Psoas muscle (tissue), 8 donors: ENCODE measurements around the gene GPS1. TPM values are rescaled to one million over a fixed set of nuclear protein-coding genes. Genes with fewer than 3 reads are reported as not detected.
A peak's percentile ranks its signal among the peaks of the same experiment; 100 is the strongest.

Experiments used
- ATAC-seq, 4 donors: fragments of 200-7000 bp; cut with Tn5 transposase; one replicate each; pipeline ENCODE4 v1.9.1; 2020; ENCODE audit warnings: moderate library complexity in 3 of 4, mild to moderate bottlenecking in 2 of 4
- DNase-seq, 2 donors: peaks; one replicate each; pipeline ENCODE4 v3.0.0-alpha.2; 2020
- H3K27ac ChIP-seq: fragments of 200-600 bp; one replicate; pipeline ENCODE4 v1.8.0; 2022
- H3K27me3 ChIP-seq, 3 donors: fragments of 200-600 bp in 1 of 3; one replicate each; pipeline versions ENCODE4 v1.6.1 to v1.8.0; 2013 to 2022; ENCODE audit warnings: low read length in 2 of 3, mild to moderate bottlenecking in 2 of 3, moderate library complexity in 1 of 3; ENCODE audit not compliant: insufficient read depth in 3 of 3
- H3K36me3 ChIP-seq, 2 donors: fragments of 200-600 bp in 1 of 2; one replicate each; pipeline versions ENCODE4 v1.6.1 to v1.8.0; 2013 to 2022; ENCODE audit warnings: low read depth in 1 of 2, mild to moderate bottlenecking in 1 of 2, moderate library complexity in 1 of 2; ENCODE audit not compliant: insufficient read depth in 1 of 2
- H3K4me1 ChIP-seq: fragments of 200-600 bp; one replicate; pipeline ENCODE4 v1.8.0; 2022
- H3K4me3 ChIP-seq: fragments of 200-600 bp; one replicate; pipeline ENCODE4 v1.8.0; 2022; ENCODE audit warnings: mild to moderate bottlenecking
- H3K9me3 ChIP-seq: fragments of 200-600 bp; one replicate; pipeline ENCODE4 v1.8.0; 2022
- CTCF ChIP-seq: fragments of 200-600 bp; IDR thresholded peaks from one replicate; pipeline ENCODE4 v1.8.0; 2022; ENCODE audit warnings: antibody characterized with exemption
- WGBS, 3 donors: extraction: QIAGEN DNeasy Blood & Tissue Kit; methylation state at CpG; one replicate each; pipeline versions ENCODE4 v1.1.6 to v1.1.7; 2013; 5-methylcytosine and 5-hydroxymethylcytosine counted together
- intact Hi-C, 2 donors: fragments of 100-400 bp; cut with DNase I; formaldehyde crosslinking; loops; one replicate each; pipeline versions ENCODE4 v1.11.0 to v1.14.2; 2022
- polyA plus RNA-seq, 3 donors: library from polyadenylated mRNA; stranded (reverse); fragments of 200-250 nt; gene quantifications; one replicate each; pipeline ENCODE4 v1.2.3, GENCODE V29; 2013
- total RNA-seq, 4 donors: library from RNA; stranded (reverse); fragmentation: NEBNext Ultra II Directional in 2 of 4; extraction: Animal tissue kit (Norgen Biotek cat#: 25700) in 2 of 4; gene quantifications; one replicate each; pipeline versions ENCODE4 v1.2.1 to v1.2.4, GENCODE V29; 2021 to 2023
- donor health status: healthy with polysubstance abuse.
- donor health status: DM: no; HTN: no; CAD: no; lungs with moderate emphysema.
- donor health status: Bipolar disorder and iron deficiency.
- donor health status: healthy.
- donor health status: DM: yes; HTN: yes; CAD: no.
- donor health status: DM: no; HTN: no; CAD: no.
- donor health status: DM: no; HTN: no; CAD: no.
- donor health status: DM: yes; HTN: yes; CAD: no.

GPS1 gene
- total and polyA plus RNA-seq, 7 donors: 87.1 to 114 (median 104) TPM

- ATAC-seq (no peak), DNase-seq (peak in 1 of 2 donors; percentile 46)
- Histone ChIP-seq H3K4me1 (peaks cover 9% of the 10 kb centered on the region), H3K4me3 (peak overlapping the region; percentile 98), H3K9me3 (no peaks in the 10 kb centered on the region), H3K36me3 (peaks cover 10 to 55% of the 10 kb centered on the region in 2 donors), H3K27ac (no peak overlapping the region), H3K27me3 (no peaks in the 10 kb centered on the region)
- WGBS, 3 donors: 70 to 75% (median 74%) methylated on average over 20 of the region's 20 CpGs
- intact Hi-C loops: no loop called here
- TF ChIP-seq CTCF: no peak
Observed at GRCh38 chr17:82063424-82064415, 12.0 kb downstream of the GPS1 start.

- Histone ChIP-seq H3K27me3 (no peaks in the 10 kb centered on the region), H3K9me3 (no peaks in the 10 kb centered on the region), H3K36me3 (peaks cover 10 to 46% of the 10 kb centered on the region in 2 donors), H3K27ac (peak overlapping the region; percentile 82), H3K4me1 (peaks cover 9% of the 10 kb centered on the region), H3K4me3 (peak overlapping the region; percentile 98)
- 25 to 33% (median 29%) methylated on average over 35 to 36 of the region's 36 CpGs for WGBS, 3 donors
- DNase-seq (peak; percentile 10 to 58), ATAC-seq (no peak)
- intact Hi-C loops: loop anchor here in 1 of 2 donors (1.0 kb wide), 1 partner anchor 11 kb away; no protein-coding TSS in a partner anchor
- TF ChIP-seq CTCF: no peak
Observed at GRCh38 chr17:82064433-82065192, 12.9 kb downstream of the GPS1 start.

- peaks cover 9% of the 10 kb centered on the region for H3K4me1 ChIP-seq
- intact Hi-C loops: loop anchor here in 1 of 2 donors (1.0 kb wide), 1 partner anchor 12 kb away; no protein-coding TSS in a partner anchor
- 0 to 1% (median 1%) methylated on average over 14 to 47 of the region's 47 CpGs for WGBS, 3 donors
- TF ChIP-seq CTCF: no peak
- peaks cover 10 to 40% of the 10 kb centered on the region in 2 donors for H3K36me3 ChIP-seq
- peak overlapping the region; percentile 98 for H3K4me3 ChIP-seq
- no peaks in the 10 kb centered on the region for H3K9me3 ChIP-seq
- DNase-seq (peak in 1 of 2 donors; percentile 62), ATAC-seq (peak; percentile 8 to 23 (median 14))
- peak overlapping the region; percentile 82 for H3K27ac ChIP-seq
- no peaks in the 10 kb centered on the region for H3K27me3 ChIP-seq
Observed at GRCh38 chr17:82065193-82065637, 13.5 kb downstream of the GPS1 start.

- Histone ChIP-seq H3K4me1 (peaks cover 9% of the 10 kb centered on the region), H3K27me3 (no peaks in the 10 kb centered on the region), H3K36me3 (peaks cover 7 to 34% of the 10 kb centered on the region in 2 donors), H3K27ac (peak within 1 kb of the TSS; percentile 94), H3K4me3 (peak within 1 kb of the TSS; percentile 98), H3K9me3 (no peaks in the 10 kb centered on the region)
- DNase-seq: peak; percentile 73 to 84
- intact Hi-C loops: loop anchor here in 1 of 2 donors (1.0 to 2.0 kb wide), 2 partner anchors 12 to 31 kb away; no protein-coding TSS in a partner anchor
- WGBS, 3 donors: 6 to 8% (median 7%) methylated on average over 62 to 88 of the region's 88 CpGs
- peak; percentile 86 to 94 (median 90) for ATAC-seq
- no peak for TF ChIP-seq CTCF
Observed at GRCh38 chr17:82065638-82066303, 14.1 kb downstream of the GPS1 start, which contains the start of gene DUS1L. DUS1L (minus strand) TSS chr17:82065804; CDS start chr17:82065059, 745 bp downstream.
